Glutamatergic neuron (in vitro differentiated cells): ENCODE results near the gene CLK2. TPM values are rescaled to one million over a fixed set of nuclear protein-coding genes. Genes with fewer than 3 reads are reported as not detected.

Source experiments
- DNase-seq: peaks from one replicate; pipeline ENCODE4 v3.0.0; 2022
- H3K27ac Mint-ChIP-seq: one replicate; pipeline ENCODE4 v1.8.0; 2020; ENCODE audit warnings: mild to moderate bottlenecking, mixed read lengths, inconsistent platforms; ENCODE audit not compliant: unreplicated experiment
- H3K27me3 Mint-ChIP-seq: one replicate; pipeline ENCODE4 v1.8.0; 2020; ENCODE audit warnings: mild to moderate bottlenecking, moderate library complexity, mixed read lengths, inconsistent platforms; ENCODE audit not compliant: unreplicated experiment
- H3K36me3 Mint-ChIP-seq: one replicate; pipeline ENCODE4 v1.8.0; 2020; ENCODE audit warnings: mild to moderate bottlenecking, mixed read lengths, inconsistent platforms; ENCODE audit not compliant: unreplicated experiment
- H3K4me1 Mint-ChIP-seq: one replicate; pipeline ENCODE4 v1.8.0; 2020; ENCODE audit warnings: mild to moderate bottlenecking, low read depth, mixed read lengths, inconsistent platforms; ENCODE audit not compliant: unreplicated experiment
- H3K4me3 Mint-ChIP-seq: one replicate; pipeline ENCODE4 v1.8.0; 2020; ENCODE audit warnings: mild to moderate bottlenecking, mixed read lengths, inconsistent platforms; ENCODE audit not compliant: unreplicated experiment
- H3K9me3 Mint-ChIP-seq: one replicate; pipeline ENCODE4 v1.8.0; 2020; ENCODE audit warnings: mild to moderate bottlenecking, moderate library complexity, mixed read lengths, inconsistent platforms; ENCODE audit not compliant: unreplicated experiment
- total RNA-seq: library from RNA; stranded (reverse); fragmentation: NEBNext Ultra II Directional; extraction: Animal tissue kit (Norgen Biotek cat#: 25700); gene quantifications from one replicate; pipeline ENCODE4 v1.2.1, GENCODE V29; 2021; ENCODE audit not compliant: unreplicated experiment
- TF ChIP-seq, protein P1 (sequence below): fragments of 200-600 bp; sonication (generic); IDR thresholded peaks from one replicate; pipeline ENCODE4 v1.5.0; 2021; ENCODE audit not compliant: partially characterized antibody, unreplicated experiment

The CLK2 gene
- total RNA-seq, 1 donor from 2014 or later: 74.8 TPM

DNA sequence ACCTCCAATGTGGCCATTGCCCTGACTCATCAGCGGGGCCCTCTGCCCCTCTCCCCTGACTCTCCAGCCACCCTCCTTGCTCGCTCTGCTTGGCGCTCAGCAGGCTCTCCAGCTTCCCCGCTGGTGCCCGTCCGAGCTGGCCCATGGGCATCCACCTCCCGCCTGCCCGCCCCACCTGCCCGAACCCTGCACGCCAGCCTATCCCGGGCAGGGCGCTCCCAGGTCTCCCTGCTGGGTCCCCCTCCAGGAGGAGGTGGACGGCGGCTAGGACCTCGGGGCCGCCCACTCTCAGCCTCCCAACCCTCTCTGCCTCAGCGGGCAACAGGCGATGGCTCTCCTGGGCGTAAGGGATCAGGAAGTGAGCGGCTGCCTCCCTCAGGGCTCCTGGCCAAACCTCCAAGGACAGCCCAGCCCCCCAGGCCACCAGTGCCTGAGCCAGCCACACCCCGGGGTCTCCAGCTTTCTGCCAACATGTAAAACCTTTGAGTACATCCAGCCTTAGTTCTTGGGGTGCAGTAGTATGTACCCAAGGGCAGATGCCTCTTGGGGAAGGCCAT is 14.8 kb upstream of the CLK2 start:
- H3K9me3 Mint-ChIP-seq: peaks cover 9% of the 10 kb centered on the region
- no peak overlapping the region for H3K27ac Mint-ChIP-seq
- peaks cover 2% of the 10 kb centered on the region for H3K27me3 Mint-ChIP-seq
- H3K36me3 Mint-ChIP-seq: peaks cover 12% of the 10 kb centered on the region
- DNase-seq: no peak
- H3K4me1 Mint-ChIP-seq: no peaks in the 10 kb centered on the region
- TF ChIP-seq, protein P1, sequence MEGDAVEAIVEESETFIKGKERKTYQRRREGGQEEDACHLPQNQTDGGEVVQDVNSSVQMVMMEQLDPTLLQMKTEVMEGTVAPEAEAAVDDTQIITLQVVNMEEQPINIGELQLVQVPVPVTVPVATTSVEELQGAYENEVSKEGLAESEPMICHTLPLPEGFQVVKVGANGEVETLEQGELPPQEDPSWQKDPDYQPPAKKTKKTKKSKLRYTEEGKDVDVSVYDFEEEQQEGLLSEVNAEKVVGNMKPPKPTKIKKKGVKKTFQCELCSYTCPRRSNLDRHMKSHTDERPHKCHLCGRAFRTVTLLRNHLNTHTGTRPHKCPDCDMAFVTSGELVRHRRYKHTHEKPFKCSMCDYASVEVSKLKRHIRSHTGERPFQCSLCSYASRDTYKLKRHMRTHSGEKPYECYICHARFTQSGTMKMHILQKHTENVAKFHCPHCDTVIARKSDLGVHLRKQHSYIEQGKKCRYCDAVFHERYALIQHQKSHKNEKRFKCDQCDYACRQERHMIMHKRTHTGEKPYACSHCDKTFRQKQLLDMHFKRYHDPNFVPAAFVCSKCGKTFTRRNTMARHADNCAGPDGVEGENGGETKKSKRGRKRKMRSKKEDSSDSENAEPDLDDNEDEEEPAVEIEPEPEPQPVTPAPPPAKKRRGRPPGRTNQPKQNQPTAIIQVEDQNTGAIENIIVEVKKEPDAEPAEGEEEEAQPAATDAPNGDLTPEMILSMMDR: no peak
- no peak overlapping the region for H3K4me3 Mint-ChIP-seq

DNA sequence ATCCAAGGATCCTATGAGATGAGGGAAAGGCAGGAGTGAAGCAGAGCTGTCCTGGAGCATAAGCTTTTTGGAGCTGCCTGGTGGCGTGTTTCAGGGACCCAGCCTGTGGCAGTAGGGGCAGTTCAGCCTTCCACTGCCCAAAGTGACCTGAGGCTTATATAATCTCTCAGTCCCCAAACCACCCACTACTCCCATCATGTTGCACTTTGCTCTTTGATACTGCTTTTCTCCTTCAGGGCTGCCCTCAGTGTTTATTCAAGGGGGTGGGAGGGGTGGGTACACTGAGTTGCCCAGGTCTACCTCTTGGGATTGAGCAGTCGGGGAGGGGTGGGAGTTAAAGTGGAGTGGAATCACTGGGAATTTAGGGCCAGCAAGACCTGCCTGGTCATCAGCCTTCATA is 13.2 kb upstream of the CLK2 start:
- H3K27me3 Mint-ChIP-seq: peaks cover 2% of the 10 kb centered on the region
- TF ChIP-seq, protein P1: no peak
- H3K27ac Mint-ChIP-seq: no peak overlapping the region
- H3K4me3 Mint-ChIP-seq: no peak overlapping the region
- DNase-seq: no peak
- H3K36me3 Mint-ChIP-seq: peaks cover 12% of the 10 kb centered on the region
- peaks cover 9% of the 10 kb centered on the region for H3K9me3 Mint-ChIP-seq
- no peaks in the 10 kb centered on the region for H3K4me1 Mint-ChIP-seq

DNA sequence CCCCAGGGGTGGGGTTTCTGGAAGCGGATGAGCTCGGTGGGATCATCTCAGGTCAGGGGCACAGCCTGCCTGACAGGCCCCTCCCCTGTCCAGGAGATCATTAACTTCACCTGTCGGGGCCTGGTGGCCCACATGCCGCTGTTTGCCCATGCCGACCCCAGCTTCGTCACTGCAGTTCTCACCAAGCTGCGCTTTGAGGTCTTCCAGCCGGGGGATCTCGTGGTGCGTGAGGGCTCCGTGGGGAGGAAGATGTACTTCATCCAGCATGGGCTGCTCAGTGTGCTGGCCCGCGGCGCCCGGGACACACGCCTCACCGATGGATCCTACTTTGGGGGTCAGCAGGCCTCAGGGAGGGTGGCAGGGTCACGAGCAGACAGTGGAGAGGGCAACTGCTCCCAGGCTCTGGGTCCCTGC is 12.3 kb upstream of the CLK2 start:
- TF ChIP-seq, protein P1: no peak
- Mint-ChIP-seq H3K36me3 (peaks cover 12% of the 10 kb centered on the region), H3K4me1 (no peaks in the 10 kb centered on the region), H3K4me3 (no peak overlapping the region), H3K27me3 (peaks cover 2% of the 10 kb centered on the region), H3K9me3 (peaks cover 9% of the 10 kb centered on the region), H3K27ac (no peak overlapping the region)
- DNase-seq: no peak

DNA sequence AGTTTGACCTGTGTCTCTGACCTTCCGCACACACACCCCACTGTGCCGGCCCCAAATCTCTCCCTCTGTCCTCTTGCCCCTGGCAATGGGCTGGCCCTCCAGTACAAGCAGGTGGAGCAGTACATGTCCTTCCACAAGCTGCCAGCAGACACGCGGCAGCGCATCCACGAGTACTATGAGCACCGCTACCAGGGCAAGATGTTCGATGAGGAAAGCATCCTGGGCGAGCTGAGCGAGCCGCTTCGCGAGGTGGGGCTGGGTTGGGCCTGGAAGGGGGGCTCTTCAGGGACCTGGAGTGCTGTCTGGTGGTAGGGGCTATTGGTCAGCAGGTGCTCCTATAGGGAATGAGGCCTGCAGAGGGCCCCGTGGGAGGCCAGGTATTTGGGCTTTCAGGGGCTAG is 11.8 kb upstream of the CLK2 start:
- Mint-ChIP-seq H3K27ac (no peak overlapping the region), H3K36me3 (peaks cover 12% of the 10 kb centered on the region), H3K27me3 (peaks cover 2% of the 10 kb centered on the region), H3K4me1 (no peaks in the 10 kb centered on the region), H3K9me3 (peaks cover 9% of the 10 kb centered on the region), H3K4me3 (peak overlapping the region; percentile 30)
- DNase-seq: no peak
- TF ChIP-seq, protein P1: no peak

DNA sequence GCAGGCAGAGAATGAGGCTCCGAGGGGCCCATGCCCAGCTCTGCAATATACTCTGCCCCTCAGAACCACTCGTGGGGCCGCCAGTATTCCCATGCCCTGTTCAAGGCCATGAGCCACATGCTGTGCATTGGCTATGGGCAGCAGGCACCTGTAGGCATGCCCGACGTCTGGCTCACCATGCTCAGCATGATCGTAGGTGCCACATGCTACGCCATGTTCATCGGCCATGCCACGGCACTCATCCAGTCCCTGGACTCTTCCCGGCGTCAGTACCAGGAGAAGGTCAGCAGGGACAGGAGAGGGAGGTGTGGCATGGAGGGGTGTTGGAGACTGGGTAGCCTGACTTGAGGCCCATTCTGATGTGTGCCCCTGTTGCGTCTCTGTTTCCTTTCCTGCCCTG is 11.2 kb upstream of the CLK2 start:
- Mint-ChIP-seq H3K4me3 (no peak overlapping the region), H3K27me3 (peaks cover 2% of the 10 kb centered on the region), H3K36me3 (peaks cover 12% of the 10 kb centered on the region), H3K4me1 (peaks cover 2% of the 10 kb centered on the region), H3K27ac (no peak overlapping the region), H3K9me3 (peaks cover 10% of the 10 kb centered on the region)
- DNase-seq: no peak
- TF ChIP-seq, protein P1: no peak
